ENCODE measurements around the gene DOCK3.

DNA sequence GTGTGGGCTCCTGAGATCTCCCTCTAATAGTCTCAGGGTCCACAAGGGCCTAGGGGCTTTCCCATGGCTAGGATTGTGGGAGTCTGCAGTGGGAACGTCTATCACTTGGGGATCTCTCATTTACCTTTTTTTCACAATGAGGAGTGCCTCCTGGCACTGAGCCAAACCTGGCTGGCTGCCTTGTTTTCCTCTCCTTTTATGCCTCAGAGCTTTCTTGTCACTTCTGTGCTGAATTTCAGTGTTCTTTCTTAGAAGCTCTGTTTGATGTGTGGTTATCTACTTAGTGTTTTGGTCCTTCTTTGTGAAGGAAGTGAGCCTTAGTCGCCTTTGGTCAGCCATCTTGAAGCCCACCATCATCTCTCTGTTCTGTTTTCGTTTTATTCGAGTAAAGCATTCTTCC, 33.9 kb downstream of the DOCK3 start:
- TF ChIP-seq, protein P1, sequence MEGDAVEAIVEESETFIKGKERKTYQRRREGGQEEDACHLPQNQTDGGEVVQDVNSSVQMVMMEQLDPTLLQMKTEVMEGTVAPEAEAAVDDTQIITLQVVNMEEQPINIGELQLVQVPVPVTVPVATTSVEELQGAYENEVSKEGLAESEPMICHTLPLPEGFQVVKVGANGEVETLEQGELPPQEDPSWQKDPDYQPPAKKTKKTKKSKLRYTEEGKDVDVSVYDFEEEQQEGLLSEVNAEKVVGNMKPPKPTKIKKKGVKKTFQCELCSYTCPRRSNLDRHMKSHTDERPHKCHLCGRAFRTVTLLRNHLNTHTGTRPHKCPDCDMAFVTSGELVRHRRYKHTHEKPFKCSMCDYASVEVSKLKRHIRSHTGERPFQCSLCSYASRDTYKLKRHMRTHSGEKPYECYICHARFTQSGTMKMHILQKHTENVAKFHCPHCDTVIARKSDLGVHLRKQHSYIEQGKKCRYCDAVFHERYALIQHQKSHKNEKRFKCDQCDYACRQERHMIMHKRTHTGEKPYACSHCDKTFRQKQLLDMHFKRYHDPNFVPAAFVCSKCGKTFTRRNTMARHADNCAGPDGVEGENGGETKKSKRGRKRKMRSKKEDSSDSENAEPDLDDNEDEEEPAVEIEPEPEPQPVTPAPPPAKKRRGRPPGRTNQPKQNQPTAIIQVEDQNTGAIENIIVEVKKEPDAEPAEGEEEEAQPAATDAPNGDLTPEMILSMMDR (IDR thresholded peaks at IDR 0.05) = no peak
- no peak for TF ChIP-seq POLR2A (IDR thresholded peaks at IDR 0.05)
- TF ChIP-seq EP300 (IDR thresholded peaks at IDR 0.05) = no peak
